Heart left ventricle (tissue), 16 donors: Measurements from ENCODE around the gene FURIN. TPM values are rescaled to one million over a fixed set of nuclear protein-coding genes. Genes with fewer than 3 reads are reported as not detected.
A peak's percentile ranks its signal among the peaks of the same experiment; 100 is the strongest.

Source experiments
- ATAC-seq, 4 donors: fragments of 200-7000 bp; cut with Tn5 transposase; one replicate each; pipeline ENCODE4 v1.9.1; 2020 to 2022; ENCODE audit warnings: moderate library complexity in 4 of 4, mild to moderate bottlenecking in 3 of 4, moderate number of reproducible peaks in 1 of 4
- DNase-seq, 5 donors: peaks; one replicate each; pipeline ENCODE4 v3.0.0-alpha.2; 2020
- H3K27ac ChIP-seq, 12 donors: fragments of 200-600 bp; sonication (generic) in 4 of 12; one replicate each; pipeline versions ENCODE4 v1.5.0 to v1.8.0; 2016 to 2022; ENCODE audit warnings: mild to moderate bottlenecking in 2 of 12
- H3K27me3 ChIP-seq, 9 donors: fragments of 200-600 bp; sonication (generic) in 2 of 9; one replicate each; pipeline versions ENCODE4 v1.5.1 to v1.8.0; 2016 to 2022; ENCODE audit warnings: mild to moderate bottlenecking in 3 of 9
- H3K36me3 ChIP-seq, 9 donors: fragments of 200-600 bp; sonication (generic) in 2 of 9; one replicate each; pipeline versions ENCODE4 v1.5.0 to v1.8.0; 2018 to 2022; ENCODE audit warnings: mild to moderate bottlenecking in 2 of 9
- H3K4me1 ChIP-seq, 12 donors: fragments of 200-600 bp; sonication (generic) in 4 of 12; one replicate each; pipeline versions ENCODE4 v1.5.0 to v1.8.0; 2016 to 2022; ENCODE audit warnings: mild to moderate bottlenecking in 3 of 12
- H3K4me3 ChIP-seq, 12 donors: fragments of 200-600 bp; sonication (generic) in 4 of 12; one replicate each; pipeline versions ENCODE4 v1.5.0 to v1.8.0; 2017 to 2022; ENCODE audit warnings: mild to moderate bottlenecking in 9 of 12, moderate library complexity in 4 of 12
- H3K9me3 ChIP-seq, 12 donors: fragments of 200-600 bp; sonication (generic) in 4 of 12; one replicate each; pipeline versions ENCODE4 v1.5.0 to v1.8.0; 2016 to 2022; ENCODE audit warnings: mild to moderate bottlenecking in 1 of 12
- POLR2A ChIP-seq, 2 donors: fragments of 450-650 bp; IDR thresholded peaks; one replicate each; pipeline ENCODE4 v1.6.1; 2017; ENCODE audit warnings: antibody characterized with exemption in 2 of 2, mild to moderate bottlenecking in 2 of 2, moderate library complexity in 2 of 2
- WGBS, 4 donors: extraction: QIAGEN DNeasy Blood & Tissue Kit in 2 of 4; methylation state at CpG; one replicate each; pipeline versions ENCODE4 v1.1.5 to v1.1.7; 2013 to 2018; 5-methylcytosine and 5-hydroxymethylcytosine counted together
- intact Hi-C, 10 donors: fragments of 100-400 bp; cut with DNase I; formaldehyde crosslinking; loops; one replicate each; pipeline versions ENCODE4 v1.11.1 to v1.14.2; 2022
- long read RNA-seq, 3 donors: library from polyadenylated mRNA; unstranded; transcript quantifications; one replicate each; pipeline ENCODE4 v2.0.0, GENCODE V29; 2020 to 2021
- polyA plus RNA-seq, 2 donors: library from polyadenylated mRNA; stranded (reverse); fragments of 200-250 nt; gene quantifications; one replicate each; pipeline ENCODE4 v1.2.3, GENCODE V29; 2013
- total RNA-seq, 9 donors: library from RNA; depleted of rRNA in 2 of 9; stranded (reverse); fragments of >200 nt in 2 of 9; fragmentation: NEBNext Ultra II Directional in 3 of 9; extraction: Animal tissue kit (Norgen Biotek cat#: 25700) in 3 of 9; gene quantifications; one replicate each; pipeline versions ENCODE4 v1.1.0 to v1.2.4, GENCODE V29; 2016 to 2023
- TF ChIP-seq, protein P1 (sequence below), 12 donors: fragments of 200-600 bp; sonication (generic) in 4 of 12; IDR thresholded peaks; one replicate each; pipeline versions ENCODE4 v1.5.0 to v1.8.0; 2018 to 2022; ENCODE audit warnings: antibody characterized with exemption in 12 of 12, mild to moderate bottlenecking in 5 of 12
- donor health status: ischemic (EF 13 %, LVEDD 7.1; RV severe dilation, severe dysfunction).
- donor health status: healthy with polysubstance abuse.
- donor health status: DM: no; HTN: yes; CAD: no.
- donor health status: DM: no; HTN: no; CAD: no.
- donor health status: ischemic (EF 25% LVEDD 6.9; RV normal size, moderate dysfunction).
- donor health status: ischemic (EF 25% LVEDD 5.7; RV mildly dilated, moderate dysfunction).
- donor health status: healthy.
- donor health status: DM: yes; HTN: yes; CAD: no.
- donor health status: ischemic (EF 35%, LVEDD 5.7; RV mildly dilated, moderate dysfunction).
- donor health status: nonischemic (EF 11% LVEDD 7.7; RV severe dilation, severe dysfunction).
- donor health status: DM: yes; HTN: yes; CAD: no.
- donor health status: PGD.
- donor health status: ischemic (EF 29% LVEDD 5.4; RV normal size, mild dysfunction).
- donor health status: nonischemic (EF 23%, LVEDD 6.1; RV moderate dilation, normal function).

The FURIN gene
- 100 to 1,000 TPM in 2 of 9 donors, 10 to 100 TPM in 7; 38.7 to 122 (median 64.8) TPM for total RNA-seq
- polyA plus RNA-seq: 100 to 1,000 TPM in 1 of 2 donors, 10 to 100 TPM in 1; 37.2 to 174 TPM
- long read RNA-seq, donor 1, full-length matches to known transcripts: 3 of 23 reads
- long read RNA-seq, donor 1, partial matches to known transcripts: 19 of 23 reads
- long read RNA-seq, donor 1, other reads (novel, unspliced or antisense): 1 of 23 reads
- long read RNA-seq, donor 2, full-length matches to known transcripts: 1 of 113 reads
- long read RNA-seq, donor 2, partial matches to known transcripts: 108 of 113 reads
- long read RNA-seq, donor 2, other reads (novel, unspliced or antisense): 4 of 113 reads
- long read RNA-seq, donor 3, full-length matches to known transcripts: 5 of 70 reads
- long read RNA-seq, donor 3, partial matches to known transcripts: 64 of 70 reads
- long read RNA-seq, donor 3, other reads (novel, unspliced or antisense): 1 of 70 reads

DNA sequence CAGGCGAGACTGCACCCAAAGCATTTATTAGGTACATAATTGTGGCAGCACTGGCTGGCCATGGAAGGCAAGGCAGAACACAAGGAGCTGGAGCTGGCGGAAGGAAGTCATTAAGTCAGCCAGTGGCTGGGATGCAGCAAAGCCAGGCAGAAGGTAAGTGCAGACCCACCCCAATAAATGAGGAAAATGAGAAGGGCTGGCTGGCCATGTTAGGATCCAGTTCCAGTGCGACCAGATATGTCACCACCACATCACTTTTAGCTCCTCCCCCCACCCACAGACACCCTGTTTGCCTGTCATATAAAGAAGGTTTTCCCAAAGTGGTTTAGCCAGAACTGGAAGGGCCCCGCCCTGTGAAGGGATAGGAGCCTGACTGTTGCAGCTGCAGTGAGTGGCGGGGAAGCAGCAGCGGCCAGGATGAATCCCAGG, at the start of gene FURIN:
Gene FURIN (plus strand): TSS at position 328 of the 429 bp plus-strand sequence. CDS start 7,153 bp downstream, outside the sequence.
- H3K4me3 ChIP-seq: peak within 1 kb of the TSS in 2 of 12 donors; percentile 85 to 91
- 80 to 88% (median 85%) methylated on average over 6 of the region's 6 CpGs for WGBS, 4 donors
- ATAC-seq: no peak
- peak within 1 kb of the TSS; percentile 72 to 100 (median 98) for H3K27ac ChIP-seq
- H3K9me3 ChIP-seq: no peaks in the 10 kb centered on the region
- no peaks in the 10 kb centered on the region for H3K36me3 ChIP-seq
- intact Hi-C loops: loop anchor here in 3 of 10 donors (5.0 to 10.0 kb wide), 3 partner anchors 103 to 161 kb away; no protein-coding TSS in a partner anchor
- TF ChIP-seq, protein P1, sequence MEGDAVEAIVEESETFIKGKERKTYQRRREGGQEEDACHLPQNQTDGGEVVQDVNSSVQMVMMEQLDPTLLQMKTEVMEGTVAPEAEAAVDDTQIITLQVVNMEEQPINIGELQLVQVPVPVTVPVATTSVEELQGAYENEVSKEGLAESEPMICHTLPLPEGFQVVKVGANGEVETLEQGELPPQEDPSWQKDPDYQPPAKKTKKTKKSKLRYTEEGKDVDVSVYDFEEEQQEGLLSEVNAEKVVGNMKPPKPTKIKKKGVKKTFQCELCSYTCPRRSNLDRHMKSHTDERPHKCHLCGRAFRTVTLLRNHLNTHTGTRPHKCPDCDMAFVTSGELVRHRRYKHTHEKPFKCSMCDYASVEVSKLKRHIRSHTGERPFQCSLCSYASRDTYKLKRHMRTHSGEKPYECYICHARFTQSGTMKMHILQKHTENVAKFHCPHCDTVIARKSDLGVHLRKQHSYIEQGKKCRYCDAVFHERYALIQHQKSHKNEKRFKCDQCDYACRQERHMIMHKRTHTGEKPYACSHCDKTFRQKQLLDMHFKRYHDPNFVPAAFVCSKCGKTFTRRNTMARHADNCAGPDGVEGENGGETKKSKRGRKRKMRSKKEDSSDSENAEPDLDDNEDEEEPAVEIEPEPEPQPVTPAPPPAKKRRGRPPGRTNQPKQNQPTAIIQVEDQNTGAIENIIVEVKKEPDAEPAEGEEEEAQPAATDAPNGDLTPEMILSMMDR (IDR thresholded peaks at IDR 0.05): no peak
- TF ChIP-seq POLR2A (IDR thresholded peaks at IDR 0.05): no peak
- H3K27me3 ChIP-seq: no peaks in the 10 kb centered on the region
- peaks cover 12 to 59% (median 34%) of the 10 kb centered on the region in 12 donors for H3K4me1 ChIP-seq
- no peak for DNase-seq

DNA sequence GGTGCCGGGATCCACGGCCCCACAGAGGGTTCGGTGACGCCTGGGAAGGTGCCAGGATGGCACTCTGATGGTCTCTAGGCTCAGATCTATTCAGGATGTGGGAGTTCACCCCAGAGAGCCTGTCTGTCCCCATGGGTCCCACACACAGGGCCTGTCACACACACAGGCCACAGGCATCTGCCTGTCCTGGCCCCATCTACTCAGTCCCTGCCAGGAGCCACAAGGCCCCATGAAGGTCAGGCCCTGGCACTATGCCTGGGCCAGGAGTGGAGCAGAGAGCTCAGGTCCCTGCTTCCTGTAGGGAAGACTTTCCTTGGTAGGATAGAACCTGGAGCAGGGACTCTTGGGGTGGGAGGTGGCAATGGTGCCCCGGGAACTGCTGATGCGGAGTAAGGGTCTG, 49.0 kb upstream of the FURIN start:
- Histone ChIP-seq H3K9me3 (no peaks in the 10 kb centered on the region), H3K27ac (peak overlapping the region in 5 of 12 donors; percentile 15 to 55 (median 38)), H3K36me3 (no peaks in the 10 kb centered on the region), H3K4me1 (peaks cover 0 to 29% (median 11%) of the 10 kb centered on the region in 12 donors), H3K4me3 (no peak overlapping the region), H3K27me3 (no peaks in the 10 kb centered on the region)
- WGBS, 4 donors: 91 to 97% (median 93%) methylated on average over 6 of the region's 6 CpGs
- intact Hi-C loops: loop anchor here in 2 of 10 donors (5.0 kb wide), 1 partner anchor 53 kb away; no protein-coding TSS in a partner anchor
- TF ChIP-seq, protein P1 (IDR thresholded peaks at IDR 0.05): no peak
- no peak for TF ChIP-seq POLR2A (IDR thresholded peaks at IDR 0.05)
- DNase-seq (peak in 4 of 5 donors; percentile 48 to 85 (median 73)), ATAC-seq (peak; percentile 74 to 92 (median 89))

DNA sequence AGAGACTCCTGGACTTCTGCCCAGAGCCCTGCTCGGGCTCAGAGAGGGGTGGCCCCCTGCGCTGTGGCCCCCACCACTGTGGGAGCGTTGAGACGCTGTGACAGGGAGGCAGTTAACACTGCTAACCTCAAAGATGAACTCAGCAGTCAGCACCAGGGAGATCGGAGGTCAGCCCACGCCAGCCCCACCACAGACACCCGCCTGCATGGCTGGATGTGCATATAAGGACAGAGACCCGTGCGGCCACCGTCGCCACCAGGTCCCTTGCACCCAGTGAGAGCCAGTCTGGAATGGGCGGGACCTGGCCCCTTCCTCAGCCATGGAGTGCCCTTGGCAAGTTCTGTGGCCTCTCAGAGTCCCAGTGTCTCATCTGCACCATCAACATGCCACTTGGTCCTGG, 48.5 kb upstream of the FURIN start:
- no peak overlapping the region for H3K4me3 ChIP-seq
- no peaks in the 10 kb centered on the region for H3K27me3 ChIP-seq
- 65 to 78% (median 76%) methylated on average over 11 to 12 of the region's 12 CpGs for WGBS, 4 donors
- no peaks in the 10 kb centered on the region for H3K36me3 ChIP-seq
- TF ChIP-seq POLR2A (IDR thresholded peaks at IDR 0.05): no peak
- TF ChIP-seq, protein P1 (IDR thresholded peaks at IDR 0.05): no peak
- no peaks in the 10 kb centered on the region for H3K9me3 ChIP-seq
- DNase-seq (no peak), ATAC-seq (peak in 2 of 4 donors; percentile 7 to 27)
- H3K4me1 ChIP-seq: peaks cover 0 to 27% (median 11%) of the 10 kb centered on the region in 12 donors
- intact Hi-C loops: loop anchor here in 3 of 10 donors (5.0 to 10.0 kb wide), 3 partner anchors 42 to 85 kb away; no protein-coding TSS in a partner anchor
- H3K27ac ChIP-seq: peak overlapping the region in 4 of 12 donors; percentile 15 to 55 (median 37)

DNA sequence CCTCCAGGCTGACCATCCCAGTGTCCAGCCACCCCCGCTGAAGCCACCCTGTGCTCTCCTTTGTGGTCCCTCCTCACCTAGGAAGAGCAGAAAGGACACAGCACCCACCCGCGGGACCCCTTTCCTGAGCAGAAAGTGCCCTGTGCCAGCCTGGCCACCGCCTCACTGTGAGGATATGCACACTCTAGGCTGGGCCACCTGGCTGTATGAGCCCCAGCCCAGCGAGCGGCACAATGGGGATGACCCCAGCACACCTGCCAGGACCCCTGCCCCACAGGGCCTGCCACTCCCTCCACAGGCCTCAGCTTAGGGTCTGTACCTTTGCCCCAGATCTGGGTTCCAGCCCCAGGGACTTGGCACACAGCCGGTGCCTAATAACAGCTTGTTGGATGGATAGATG, 47.9 kb upstream of the FURIN start:
- DNase-seq: no peak

More for the DNA sequence above, 47.9 kb upstream of the FURIN start:
- Histone ChIP-seq H3K4me3 (no peak overlapping the region), H3K4me1 (peaks cover 0 to 27% (median 11%) of the 10 kb centered on the region in 12 donors), H3K27ac (no peak overlapping the region), H3K36me3 (no peaks in the 10 kb centered on the region), H3K9me3 (no peaks in the 10 kb centered on the region), H3K27me3 (no peaks in the 10 kb centered on the region)
- 95 to 98% (median 96%) methylated on average over 5 to 7 of the region's 7 CpGs for WGBS, 4 donors
- intact Hi-C loops: loop anchor here in 2 of 10 donors (5.0 to 10.0 kb wide), 2 partner anchors 42 to 86 kb away; no protein-coding TSS in a partner anchor
- TF ChIP-seq, protein P1 (IDR thresholded peaks at IDR 0.05): no peak
- TF ChIP-seq POLR2A (IDR thresholded peaks at IDR 0.05): no peak
- no peak for ATAC-seq
